GM10847 (cell line): ENCODE data around the gene SLC16A1.

Experiments
- POLR2A ChIP-seq: IDR thresholded peaks from 2 replicates; pipeline ENCODE4 v1.6.1; 2011; ENCODE audit not compliant: insufficient read length; ENCODE audit errors: extremely low read depth

The SLC16A1 gene

DNA sequence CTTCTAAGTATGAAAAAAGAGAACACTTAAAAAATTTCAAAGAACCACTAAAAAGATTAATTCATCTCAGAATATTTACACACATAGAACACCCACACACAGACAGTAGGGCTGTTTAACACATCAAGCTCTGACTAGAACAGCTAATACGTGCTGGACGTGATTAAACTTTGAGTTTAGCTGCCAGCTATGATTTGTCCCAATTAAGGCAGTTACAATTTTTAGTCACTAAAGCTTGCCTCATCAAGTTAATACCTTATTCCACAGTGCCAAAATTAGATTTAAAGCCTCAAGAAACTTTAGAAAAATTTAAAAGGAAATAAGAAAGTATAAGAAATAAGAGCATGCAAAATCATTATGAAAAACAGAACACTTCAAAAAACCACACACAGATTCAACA, 18.9 kb downstream of the SLC16A1 start:
- TF ChIP-seq POLR2A, result no peak

DNA sequence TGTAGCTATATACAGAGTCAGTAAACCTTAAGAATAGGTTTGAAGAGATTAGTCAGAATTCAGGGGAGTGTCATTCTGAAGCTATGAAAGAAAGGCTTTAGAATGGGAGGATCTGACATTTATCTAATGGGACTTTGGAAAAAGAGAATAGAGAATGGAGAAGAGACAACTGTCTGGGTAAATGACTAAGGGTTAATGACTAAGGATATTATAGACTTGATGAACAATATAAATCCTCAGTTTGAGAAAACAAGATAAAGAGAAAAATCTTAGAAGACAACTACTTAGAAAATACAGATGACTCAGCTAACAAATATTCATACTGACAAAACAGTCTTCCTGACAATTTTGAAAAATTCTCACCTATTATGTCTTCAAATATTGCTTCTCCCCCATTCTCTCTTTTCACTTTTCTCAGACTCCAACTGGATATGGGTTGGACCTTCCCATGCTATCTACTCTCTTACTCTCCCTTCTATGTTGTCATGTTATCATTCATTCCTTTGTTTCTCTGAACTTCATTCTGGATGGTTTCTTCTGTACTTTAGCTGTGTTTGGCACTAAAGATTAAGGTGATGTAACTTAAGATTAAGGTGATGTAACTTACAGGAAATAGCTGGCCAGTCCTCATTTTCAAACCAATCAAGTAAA, 20.4 kb downstream of the SLC16A1 start:
- no peak for TF ChIP-seq POLR2A

DNA sequence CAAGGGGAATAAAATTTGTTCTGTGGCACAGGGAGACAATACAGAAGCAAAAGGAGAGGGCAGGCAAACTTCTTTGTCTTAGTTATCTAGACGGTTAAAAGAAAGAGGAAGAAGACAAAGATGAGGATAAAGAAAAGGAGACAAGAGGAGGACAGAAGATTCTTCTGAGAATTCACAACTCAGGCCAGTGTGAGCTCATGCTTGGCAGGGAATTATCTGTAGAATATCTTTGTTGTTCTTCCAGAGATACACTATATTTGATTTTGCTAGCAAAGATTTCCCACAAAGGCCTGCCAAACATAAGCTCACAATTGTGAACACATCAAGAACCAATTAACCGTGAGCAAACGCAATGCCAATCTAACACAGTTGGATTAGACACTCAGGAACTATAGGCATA, 21.4 kb downstream of the SLC16A1 start:
- TF ChIP-seq POLR2A, result no peak

DNA sequence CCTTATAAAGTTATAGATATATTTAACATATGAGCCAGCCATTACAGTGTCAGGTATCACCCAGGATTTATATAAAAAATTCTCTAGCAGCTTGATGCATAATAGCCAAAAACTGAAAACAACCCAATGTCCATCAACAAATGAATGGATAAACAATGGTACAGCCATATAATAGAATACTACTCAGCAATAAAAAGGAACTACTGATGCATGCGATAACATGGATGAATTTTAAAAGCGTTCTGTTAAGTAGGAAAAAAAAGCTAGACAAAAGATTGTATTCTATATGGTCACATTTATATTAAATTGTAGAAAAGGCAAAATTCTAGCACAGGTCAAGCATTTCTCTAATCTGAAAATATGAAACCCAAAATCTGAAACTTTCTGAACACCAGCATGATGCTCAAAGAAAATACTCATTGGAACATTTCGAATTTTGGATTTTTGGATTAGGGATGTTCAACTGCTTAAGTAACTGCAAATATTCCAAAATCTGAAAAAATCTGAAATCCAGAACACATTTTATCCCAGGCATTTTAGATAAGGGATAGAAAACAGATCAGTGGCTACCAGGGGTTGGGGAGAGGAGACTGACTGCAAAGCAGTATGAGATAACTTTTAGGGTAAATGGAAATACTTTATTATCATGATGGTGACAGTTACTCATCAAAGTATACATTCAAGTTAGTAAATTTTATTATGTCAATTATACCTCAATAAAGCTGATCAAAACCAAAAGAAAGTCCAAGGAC, 22.0 kb downstream of the SLC16A1 start:
- no peak for TF ChIP-seq POLR2A

DNA sequence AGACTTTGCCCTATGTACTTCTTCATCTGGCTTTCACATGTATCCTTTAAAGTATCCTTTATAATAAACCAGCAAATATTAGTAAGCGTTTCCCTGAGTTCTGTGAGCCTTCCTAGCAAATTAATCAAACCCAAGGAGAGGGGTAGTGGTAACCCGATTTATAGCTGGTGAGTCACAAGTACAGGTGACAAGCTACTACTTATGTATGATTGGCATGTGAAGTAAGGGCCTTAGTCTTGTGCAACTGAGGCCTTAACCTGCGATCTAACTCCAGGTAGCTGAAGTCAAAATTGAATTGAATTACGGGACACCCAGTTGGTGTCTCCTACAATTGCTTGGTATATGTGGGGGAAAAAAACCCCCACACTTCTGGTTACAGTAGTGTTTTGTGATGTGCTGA, 26.0 kb downstream of the SLC16A1 start:
- TF ChIP-seq POLR2A, result no peak

DNA sequence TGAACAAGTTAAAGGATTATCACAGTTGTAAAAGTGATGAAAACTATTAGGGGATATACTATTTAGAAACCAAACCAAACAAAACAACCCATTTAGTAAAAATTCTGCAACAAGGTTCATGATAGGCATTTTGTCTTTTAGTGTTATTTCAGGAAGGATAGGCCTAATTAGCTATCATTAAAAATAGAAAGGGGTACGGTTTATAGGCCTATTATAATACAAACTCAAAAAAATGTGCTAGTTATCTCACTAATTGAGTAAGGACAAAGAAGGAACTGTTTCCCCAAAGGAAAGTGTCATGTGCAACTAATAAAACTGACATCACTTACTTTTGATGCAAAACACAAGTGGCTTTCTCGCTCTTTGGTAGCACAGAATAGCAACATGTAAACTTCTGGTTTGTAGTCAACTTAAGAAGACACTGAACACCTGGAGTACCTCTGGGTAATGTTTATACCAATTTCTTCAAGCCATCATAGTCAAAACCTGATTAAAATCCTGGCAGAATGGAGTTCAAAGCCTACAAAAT, 28.5 kb downstream of the SLC16A1 start:
- TF ChIP-seq POLR2A, result no peak

DNA sequence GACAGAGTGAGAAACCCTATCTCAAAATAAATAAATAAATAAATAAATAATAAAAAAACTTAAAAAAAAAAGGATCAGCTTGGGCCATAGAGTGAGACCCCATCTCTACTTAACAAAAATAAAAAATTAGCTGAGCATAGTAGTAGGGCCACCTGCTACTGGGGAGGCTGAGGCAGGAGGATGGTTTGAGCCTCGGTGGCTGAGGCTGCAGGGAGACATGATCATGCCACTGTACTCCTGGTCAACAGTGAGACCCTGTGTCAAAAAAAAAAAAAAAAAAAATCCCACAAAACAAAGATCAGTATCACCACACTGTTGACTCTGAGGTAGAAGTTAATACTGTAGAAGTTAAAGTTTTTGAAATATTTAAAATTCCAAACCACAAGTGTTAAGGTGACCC, 29.1 kb downstream of the SLC16A1 start:
- TF ChIP-seq POLR2A, result no peak

DNA sequence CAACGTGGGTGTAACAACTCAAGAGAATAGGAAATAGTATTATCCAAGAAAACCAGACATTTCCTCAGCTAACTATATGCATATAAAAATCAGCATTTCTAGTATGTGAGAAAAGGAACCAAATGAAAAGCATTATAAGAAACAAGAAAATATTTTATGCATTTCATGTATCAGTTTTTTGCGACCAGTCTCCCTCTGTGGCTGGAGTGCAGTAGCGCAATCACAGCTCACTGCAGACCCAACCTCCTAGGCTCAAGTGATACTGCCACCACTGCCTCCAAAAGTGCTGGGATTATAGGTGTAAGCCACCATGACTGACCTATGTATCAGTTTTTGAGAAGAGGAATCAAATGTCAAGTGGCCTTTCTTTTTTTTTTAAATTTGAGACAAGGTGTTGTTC, 31.0 kb downstream of the SLC16A1 start:
- TF ChIP-seq POLR2A, result no peak

DNA sequence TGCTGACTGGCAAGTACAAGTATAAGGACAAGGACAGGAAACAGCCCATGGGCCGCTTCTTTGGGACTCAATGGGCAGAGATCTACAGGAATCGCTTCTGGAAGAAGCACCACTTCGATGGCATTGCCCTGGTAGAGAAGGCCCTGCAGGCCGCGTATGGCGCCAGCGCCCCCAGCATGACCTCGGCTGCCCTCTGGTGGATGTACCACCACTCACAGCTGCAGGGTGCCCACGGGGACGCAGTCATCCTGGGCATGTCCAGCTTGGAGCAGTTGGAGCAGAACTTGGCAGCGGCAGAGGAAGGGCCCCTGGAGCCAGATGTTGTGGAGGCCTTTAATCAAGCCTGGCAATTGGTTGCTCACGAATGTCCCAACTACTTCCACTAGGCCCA, 32.0 kb downstream of the SLC16A1 start:
- TF ChIP-seq POLR2A, result no peak

DNA sequence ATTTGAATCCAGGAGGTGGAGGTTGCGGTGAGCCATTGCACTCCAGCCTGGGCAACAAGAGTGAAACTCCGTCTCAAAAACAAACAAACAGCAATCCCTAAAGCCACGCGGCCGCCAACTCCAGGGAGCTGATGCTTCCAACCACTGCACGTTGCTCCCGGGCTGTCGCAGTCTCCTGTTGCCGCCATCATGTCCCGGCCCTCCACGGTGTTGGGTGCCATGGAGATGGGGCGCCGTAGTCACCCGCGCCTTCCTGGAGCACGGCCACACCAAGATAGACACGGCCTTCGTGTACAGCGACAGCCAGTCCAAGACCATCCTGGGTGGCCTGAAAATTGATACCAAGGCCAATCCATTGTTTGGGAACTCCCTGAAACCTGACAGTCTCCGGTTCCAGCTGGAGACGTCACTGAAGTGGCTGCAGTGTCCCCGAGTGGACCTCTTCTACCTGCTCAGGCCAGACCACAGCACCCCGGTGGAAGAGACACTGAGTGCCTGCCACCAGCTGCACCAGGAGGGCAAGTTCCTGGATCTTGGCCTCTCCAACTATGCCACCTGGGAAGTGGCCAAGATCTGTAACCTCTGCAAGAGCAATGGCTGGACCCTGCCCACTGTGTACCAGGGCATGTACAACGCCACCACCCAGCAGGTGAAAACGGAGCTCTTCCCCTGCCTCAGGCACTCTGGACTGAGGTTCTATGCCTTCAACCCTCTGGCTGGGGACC, 32.6 kb downstream of the SLC16A1 start:
- no peak for TF ChIP-seq POLR2A

DNA sequence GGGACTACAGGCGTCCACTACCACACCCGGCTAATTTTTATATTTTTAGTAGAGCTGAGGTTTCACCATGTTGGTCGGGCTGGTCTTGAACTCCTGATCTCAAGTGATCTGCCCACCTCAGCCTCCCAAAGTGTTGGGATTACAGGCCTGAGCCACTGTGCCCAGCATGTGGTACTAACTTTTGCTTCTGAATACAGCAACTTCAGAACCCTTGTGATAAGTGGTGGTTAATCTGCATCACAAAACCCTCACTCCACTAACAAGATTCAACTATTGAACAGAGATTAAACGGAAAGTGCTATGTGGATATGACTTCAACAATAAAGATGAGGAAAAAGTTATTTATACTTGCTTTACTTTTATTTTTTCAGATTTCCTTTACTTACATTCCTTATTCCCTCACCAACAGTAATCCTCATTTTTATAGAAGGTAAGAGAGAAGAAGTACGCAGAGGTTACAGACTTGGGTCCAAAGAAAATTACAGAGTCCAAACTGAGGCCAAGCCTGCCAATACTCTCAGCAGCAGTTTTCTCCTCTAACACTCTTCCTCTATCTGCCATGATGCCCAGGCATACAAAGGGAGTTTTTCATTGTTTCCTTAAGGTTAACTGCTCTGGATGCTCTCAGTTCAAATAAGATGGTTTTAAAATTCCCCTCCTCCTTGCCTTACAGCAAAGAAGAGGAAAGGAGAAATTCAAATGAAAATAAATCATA, 44.3 kb downstream of the SLC16A1 start:
- TF ChIP-seq POLR2A, result no peak

DNA sequence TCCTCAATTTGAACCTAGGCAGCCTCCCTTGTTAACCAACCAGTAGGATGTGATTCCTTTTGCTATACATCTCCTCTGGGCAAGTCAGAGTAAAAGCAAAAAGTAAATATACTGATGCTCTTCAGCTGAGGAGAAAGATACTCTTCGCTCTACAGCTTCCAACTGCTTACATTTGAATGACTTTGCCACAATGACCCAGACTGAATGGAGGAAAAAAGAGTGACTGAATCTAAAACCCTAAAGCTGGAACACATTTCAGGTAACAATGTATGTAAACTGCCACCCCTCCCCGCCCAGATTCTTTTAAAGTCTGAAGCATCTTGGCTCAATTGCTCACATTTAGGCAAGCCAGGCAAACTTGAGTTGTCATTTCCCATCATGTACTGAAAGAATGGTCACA, 46.1 kb downstream of the SLC16A1 start:
- TF ChIP-seq POLR2A, result no peak

DNA sequence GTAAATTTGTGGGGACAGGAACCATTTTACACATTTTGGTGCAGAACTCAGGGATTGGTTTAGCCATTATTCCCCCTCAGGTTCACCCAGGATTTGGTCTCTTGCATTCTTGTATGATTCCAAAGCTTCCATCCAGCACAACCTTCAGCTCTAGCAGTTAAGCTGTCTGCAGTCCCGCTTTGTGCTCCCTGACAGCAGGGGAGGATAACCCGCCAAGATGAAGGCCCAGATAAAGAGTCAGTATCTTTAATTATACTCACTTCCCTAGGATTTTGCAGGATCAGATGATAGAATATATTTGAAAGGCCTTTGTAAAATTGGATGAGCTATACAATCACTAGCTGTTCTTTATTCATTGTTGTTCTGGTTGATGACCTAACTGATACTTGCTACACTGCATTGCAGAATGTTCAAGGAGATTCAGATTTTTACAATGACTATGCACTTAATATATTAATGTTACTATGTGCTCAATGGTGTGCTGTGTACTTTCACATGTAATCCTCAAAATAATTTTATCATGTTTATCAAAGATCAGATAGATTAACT, 49.8 kb downstream of the SLC16A1 start:
- TF ChIP-seq POLR2A, result no peak

DNA sequence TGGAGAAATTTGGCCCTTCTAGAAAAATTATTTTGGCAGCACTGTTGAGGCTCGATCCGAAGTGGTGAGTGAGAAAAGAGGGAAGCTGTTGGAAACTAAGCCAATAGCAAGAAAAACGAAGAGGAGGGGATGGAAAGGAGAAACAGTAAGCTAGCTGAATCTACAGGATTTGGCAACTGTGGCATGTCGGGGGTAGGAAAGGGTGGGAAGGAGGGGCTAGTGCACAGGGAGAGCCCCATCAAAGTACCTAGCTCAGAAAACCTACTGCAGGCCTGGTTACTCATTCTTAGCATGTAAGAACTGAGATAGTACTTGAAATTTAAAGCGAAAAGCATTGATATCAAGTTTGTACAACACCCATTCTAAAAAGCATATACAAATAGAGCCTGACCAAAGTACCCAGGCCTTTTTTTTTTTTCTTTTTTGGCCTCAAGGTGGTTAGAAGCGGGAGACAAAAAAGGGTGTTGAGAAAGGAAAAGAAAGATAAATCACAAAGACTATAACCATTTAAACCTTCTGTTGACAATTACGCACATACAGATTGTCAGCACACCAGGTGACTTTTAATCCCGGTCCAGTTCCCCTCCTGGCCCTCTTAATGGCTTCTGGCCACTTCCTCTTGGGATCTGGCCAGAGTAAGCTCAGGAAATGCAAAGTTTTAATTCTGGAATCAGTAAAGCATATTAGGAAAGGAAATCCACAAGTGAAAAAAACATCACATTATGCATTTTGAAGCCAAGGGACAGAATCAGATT, 50.4 kb downstream of the SLC16A1 start:
- TF ChIP-seq POLR2A, result no peak
